HEK293 (cell line): ENCODE measurements around the gene PTX4.

Experiments used
- CTCF ChIA-PET: fragments of 350-600 bp; formaldehyde crosslinking; extraction: SDS; loops from one replicate; lab custom pipeline; 2021; ENCODE audit warnings: antibody characterized with exemption; lab: Yijun Ruan, JAX
- POLR2A ChIA-PET: fragments of 300-600 bp; formaldehyde crosslinking; extraction: SDS; loops from one replicate; lab custom pipeline; 2020; ENCODE audit warnings: antibody characterized with exemption, inconsistent platforms; lab: Yijun Ruan, JAX
- H3K27ac ChIP-seq: fragments of 200-500 bp; sonication (Bioruptor generic); 2 replicates; pipeline ENCODE4 v1.5.1; 2014; ENCODE audit warnings: low read depth, low read length, control low read depth, inconsistent platforms; ENCODE audit errors: extremely low read depth
- H3K36me3 ChIP-seq, 2 experiments: fragments of 200-500 bp in 1 of 2; sonication (Bioruptor generic) in 1 of 2; 1 replicate in 1 of 2; 2 replicates in 1 of 2; pipeline ENCODE4 v1.5.1; 2014 to 2017; ENCODE audit warnings: inconsistent platforms in 2 of 2, low read length in 2 of 2; ENCODE audit not compliant: control insufficient read depth in 2 of 2, insufficient read depth in 1 of 2
- H3K4me1 ChIP-seq: fragments of 200-500 bp; sonication (Bioruptor generic); 2 replicates; pipeline ENCODE4 v1.5.1; 2014; ENCODE audit warnings: mild to moderate bottlenecking, low read length, inconsistent platforms; ENCODE audit not compliant: control insufficient read depth, insufficient read depth
- H3K4me3 ChIP-seq: 2 replicates; pipeline ENCODE4 v1.5.1; 2011; ENCODE audit warnings: low read depth, mild to moderate bottlenecking, control low read depth, low read length, moderate library complexity
- H3K9me3 ChIP-seq: fragments of 200-500 bp; sonication (Bioruptor generic); 2 replicates; pipeline ENCODE4 v1.5.1; 2014; ENCODE audit warnings: low read depth, low read length, inconsistent platforms; ENCODE audit not compliant: control insufficient read depth, insufficient read depth
- ATF2 ChIP-seq: fragments of 450-650 bp; formaldehyde crosslinking; IDR thresholded peaks from 2 replicates; pipeline ENCODE4 v1.5.1; 2016; ENCODE audit warnings: missing biosample characterization, missing genetic modification characterization, low read depth
- GLI4 ChIP-seq: fragments of 450-650 bp; formaldehyde crosslinking; IDR thresholded peaks from 2 replicates; pipeline ENCODE4 v1.5.1; 2016; ENCODE audit warnings: missing biosample characterization, missing genetic modification characterization
- SALL2 ChIP-seq: fragments of 450-650 bp; formaldehyde crosslinking; IDR thresholded peaks from 2 replicates; pipeline ENCODE4 v1.5.0; 2017; ENCODE audit warnings: missing biosample characterization, mild to moderate bottlenecking, missing genetic modification characterization, borderline replicate concordance
- SP2 ChIP-seq: fragments of 450-650 bp; formaldehyde crosslinking; IDR thresholded peaks from 2 replicates; pipeline ENCODE4 v1.5.1; 2016; ENCODE audit warnings: missing biosample characterization, missing genetic modification characterization
- ZBTB11 ChIP-seq: fragments of 450-650 bp; formaldehyde crosslinking; conservative IDR thresholded peaks from 2 replicates; pipeline ENCODE4 v1.5.1; 2016; ENCODE audit warnings: low read depth, missing biosample characterization, missing genetic modification characterization
- ZNF350 ChIP-seq: fragments of 450-650 bp; formaldehyde crosslinking; IDR thresholded peaks from 2 replicates; pipeline ENCODE4 v1.5.0; 2017; ENCODE audit warnings: missing biosample characterization, mild to moderate bottlenecking, missing genetic modification characterization
- ZNF433 ChIP-seq: fragments of 450-650 bp; formaldehyde crosslinking; IDR thresholded peaks from 2 replicates; pipeline ENCODE4 v1.5.1; 2016; ENCODE audit warnings: missing biosample characterization, missing genetic modification characterization, low read depth
- ZNF530 ChIP-seq: fragments of 450-650 bp; formaldehyde crosslinking; IDR thresholded peaks from 2 replicates; pipeline ENCODE4 v1.5.1; 2016; ENCODE audit warnings: low read depth, missing biosample characterization, missing genetic modification characterization
- ZNF544 ChIP-seq: fragments of 450-650 bp; formaldehyde crosslinking; IDR thresholded peaks from 2 replicates; pipeline ENCODE4 v1.5.0; 2017; ENCODE audit warnings: missing biosample characterization, missing genetic modification characterization
- ZNF548 ChIP-seq: fragments of 450-650 bp; formaldehyde crosslinking; IDR thresholded peaks from 2 replicates; pipeline ENCODE4 v1.5.1; 2016; ENCODE audit warnings: missing biosample characterization, missing genetic modification characterization
- ZNF626 ChIP-seq: fragments of 450-650 bp; sonication (Bioruptor Pico); formaldehyde crosslinking; IDR thresholded peaks from 2 replicates; pipeline ENCODE4 v1.5.1; 2018; ENCODE audit warnings: missing biosample characterization, missing genetic modification characterization, inconsistent platforms
- ZNF670 ChIP-seq: fragments of 450-650 bp; formaldehyde crosslinking; IDR thresholded peaks from 2 replicates; pipeline ENCODE4 v1.5.1; 2016; ENCODE audit warnings: missing biosample characterization, missing genetic modification characterization, low read depth
- ZNF76 ChIP-seq: fragments of 450-650 bp; formaldehyde crosslinking; IDR thresholded peaks from 2 replicates; pipeline ENCODE4; 2016; ENCODE audit warnings: low read depth, missing biosample characterization, missing genetic modification characterization, borderline replicate concordance
- ZNF768 ChIP-seq: fragments of 450-650 bp; formaldehyde crosslinking; IDR thresholded peaks from 2 replicates; pipeline ENCODE4 v1.5.1; 2018; ENCODE audit warnings: missing biosample characterization, mild to moderate bottlenecking, missing genetic modification characterization
- ZNF837 ChIP-seq: fragments of 450-650 bp; formaldehyde crosslinking; IDR thresholded peaks from 2 replicates; pipeline ENCODE4 v1.5.1; 2016; ENCODE audit warnings: missing biosample characterization, missing genetic modification characterization
- TF ChIP-seq, protein P1 (sequence below): fragments of 450-650 bp; formaldehyde crosslinking; IDR thresholded peaks from 2 replicates; pipeline ENCODE4 v1.5.1; 2016; ENCODE audit warnings: missing biosample characterization, missing genetic modification characterization

The PTX4 gene

DNA sequence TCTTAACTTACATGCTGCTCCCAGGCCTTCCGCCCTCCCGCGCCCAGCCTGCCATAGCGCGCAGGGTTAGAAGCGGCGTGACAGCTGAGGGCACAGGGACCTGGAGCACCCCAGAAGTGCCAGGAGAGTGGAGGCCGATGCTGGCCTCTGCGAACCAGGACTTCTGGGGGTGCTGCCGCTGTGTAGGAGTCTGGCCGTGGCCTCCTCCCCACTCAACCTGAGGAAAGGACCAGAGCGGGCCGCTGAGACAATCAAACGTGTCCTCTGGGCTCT is 42.8 kb upstream of the PTX4 start:
- no peaks in the 10 kb centered on the region for H3K4me1 ChIP-seq
- no peak overlapping the region for H3K27ac ChIP-seq
- no peaks in the 10 kb centered on the region for H3K36me3 ChIP-seq
- H3K4me3 ChIP-seq = no peak overlapping the region
- CTCF ChIA-PET = no interaction called here
- no peaks in the 10 kb centered on the region for H3K9me3 ChIP-seq
- TF ChIP-seq SALL2 (tag by site-specific recombination) (no peak), ZNF626 (no peak), ZNF433 (no peak)
- TF ChIP-seq, all 188 proteins: peak for 0
- POLR2A ChIA-PET = no interaction called here

GRCh38 chr16:1530883-1531637 is 42.3 kb upstream of the PTX4 start:
- H3K9me3 ChIP-seq = no peaks in the 10 kb centered on the region
- TF ChIP-seq ZNF544 (tag by site-specific recombination) (no peak), ZBTB11 (no peak), ZNF530 (tag by site-specific recombination) (no peak), GLI4 (no peak), ATF2 (tag by site-specific recombination) (no peak), ZNF768 (no peak), ZNF76 (tag by site-specific recombination) (no peak), ZNF350 (tag by site-specific recombination) (no peak), SP2 (no peak)
- TF ChIP-seq, protein P1, sequence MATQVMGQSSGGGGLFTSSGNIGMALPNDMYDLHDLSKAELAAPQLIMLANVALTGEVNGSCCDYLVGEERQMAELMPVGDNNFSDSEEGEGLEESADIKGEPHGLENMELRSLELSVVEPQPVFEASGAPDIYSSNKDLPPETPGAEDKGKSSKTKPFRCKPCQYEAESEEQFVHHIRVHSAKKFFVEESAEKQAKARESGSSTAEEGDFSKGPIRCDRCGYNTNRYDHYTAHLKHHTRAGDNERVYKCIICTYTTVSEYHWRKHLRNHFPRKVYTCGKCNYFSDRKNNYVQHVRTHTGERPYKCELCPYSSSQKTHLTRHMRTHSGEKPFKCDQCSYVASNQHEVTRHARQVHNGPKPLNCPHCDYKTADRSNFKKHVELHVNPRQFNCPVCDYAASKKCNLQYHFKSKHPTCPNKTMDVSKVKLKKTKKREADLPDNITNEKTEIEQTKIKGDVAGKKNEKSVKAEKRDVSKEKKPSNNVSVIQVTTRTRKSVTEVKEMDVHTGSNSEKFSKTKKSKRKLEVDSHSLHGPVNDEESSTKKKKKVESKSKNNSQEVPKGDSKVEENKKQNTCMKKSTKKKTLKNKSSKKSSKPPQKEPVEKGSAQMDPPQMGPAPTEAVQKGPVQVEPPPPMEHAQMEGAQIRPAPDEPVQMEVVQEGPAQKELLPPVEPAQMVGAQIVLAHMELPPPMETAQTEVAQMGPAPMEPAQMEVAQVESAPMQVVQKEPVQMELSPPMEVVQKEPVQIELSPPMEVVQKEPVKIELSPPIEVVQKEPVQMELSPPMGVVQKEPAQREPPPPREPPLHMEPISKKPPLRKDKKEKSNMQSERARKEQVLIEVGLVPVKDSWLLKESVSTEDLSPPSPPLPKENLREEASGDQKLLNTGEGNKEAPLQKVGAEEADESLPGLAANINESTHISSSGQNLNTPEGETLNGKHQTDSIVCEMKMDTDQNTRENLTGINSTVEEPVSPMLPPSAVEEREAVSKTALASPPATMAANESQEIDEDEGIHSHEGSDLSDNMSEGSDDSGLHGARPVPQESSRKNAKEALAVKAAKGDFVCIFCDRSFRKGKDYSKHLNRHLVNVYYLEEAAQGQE = no peak
- POLR2A ChIA-PET = no interaction called here
- H3K4me1 ChIP-seq = no peaks in the 10 kb centered on the region
- H3K4me3 ChIP-seq = no peak overlapping the region
- H3K27ac ChIP-seq = no peak overlapping the region
- no peaks in the 10 kb centered on the region for H3K36me3 ChIP-seq
- CTCF ChIA-PET = no interaction called here

- no peaks in the 10 kb centered on the region for H3K4me1 ChIP-seq
- H3K36me3 ChIP-seq = no peaks in the 10 kb centered on the region
- no peak overlapping the region for H3K4me3 ChIP-seq
- H3K27ac ChIP-seq = no peak overlapping the region
- CTCF ChIA-PET = no interaction called here
- TF ChIP-seq ZNF548 (tag by site-specific recombination) (no peak), ZNF837 (no peak), ZNF670 (tag by site-specific recombination) (no peak)
- TF ChIP-seq, all 188 proteins: peak for 0
- POLR2A ChIA-PET = no interaction called here
- no peaks in the 10 kb centered on the region for H3K9me3 ChIP-seq
Measured at GRCh38 chr16:1530349-1530882, 41.7 kb upstream of the PTX4 start.
